Parathyroid adenoma (tissue), 2 donors: ENCODE results near the gene CLEC3B.
A peak's percentile ranks its signal among the peaks of the same experiment; 100 is the strongest.

Experiments
- H2AFZ ChIP-seq: fragments of 300-600 bp; sonication (generic); one replicate; pipeline ENCODE4 v1.7.0; 2017; ENCODE audit warnings: antibody characterized with exemption, mild to moderate bottlenecking
- H3K27ac ChIP-seq: fragments of 300-600 bp; sonication (generic); one replicate; pipeline ENCODE4 v1.7.0; 2017
- H3K27me3 ChIP-seq: fragments of 300-600 bp; sonication (generic); one replicate; pipeline ENCODE4 v1.7.0; 2017; ENCODE audit warnings: low read length; ENCODE audit not compliant: control insufficient read depth, insufficient read depth
- H3K36me3 ChIP-seq: fragments of 300-600 bp; sonication (generic); one replicate; pipeline ENCODE4 v1.7.0; 2017; ENCODE audit warnings: low read length; ENCODE audit not compliant: control insufficient read depth, insufficient read depth
- H3K4me1 ChIP-seq: fragments of 300-600 bp; sonication (generic); one replicate; pipeline ENCODE4 v1.7.0; 2017; ENCODE audit warnings: control low read depth
- H3K4me2 ChIP-seq: fragments of 300-600 bp; sonication (generic); one replicate; pipeline ENCODE4 v1.7.0; 2017; ENCODE audit warnings: low read length
- H3K4me3 ChIP-seq: fragments of 300-600 bp; sonication (generic); one replicate; pipeline ENCODE4 v1.7.0; 2017; ENCODE audit warnings: low read depth, low read length
- H3K79me2 ChIP-seq: fragments of 300-600 bp; sonication (generic); one replicate; pipeline ENCODE4 v1.7.0; 2017; ENCODE audit warnings: control low read depth
- H3K9ac ChIP-seq: fragments of 300-600 bp; sonication (generic); one replicate; pipeline ENCODE4 v1.7.0; 2017; ENCODE audit warnings: mild to moderate bottlenecking
- H3K9me3 ChIP-seq: fragments of 300-600 bp; sonication (generic); one replicate; pipeline ENCODE4 v1.7.0; 2017; ENCODE audit warnings: low read length; ENCODE audit not compliant: control insufficient read depth
- CTCF ChIP-seq: fragments of 300-600 bp; sonication (generic); IDR thresholded peaks from one replicate; pipeline ENCODE4 v1.7.0; 2017; ENCODE audit warnings: antibody characterized with exemption, mild to moderate bottlenecking
- donor health status: primary hyperparathyroidism.

The CLEC3B gene

GRCh38 chr3:45031531-45031930 is 5.4 kb downstream of the CLEC3B start:
- Histone ChIP-seq H3K27me3 (no peaks in the 10 kb centered on the region), H3K9ac (no peak overlapping the region), H3K4me3 (no peak overlapping the region), H3K27ac (no peak overlapping the region), H3K79me2 (no peaks in the 10 kb centered on the region), H2AFZ (no peak overlapping the region), H3K4me2 (no peak overlapping the region), H3K9me3 (no peaks in the 10 kb centered on the region), H3K4me1 (peaks cover 5% of the 10 kb centered on the region), H3K36me3 (no peaks in the 10 kb centered on the region)
- TF ChIP-seq CTCF, result no peak

- Histone ChIP-seq H3K9me3 (no peaks in the 10 kb centered on the region), H3K4me2 (no peak overlapping the region), H3K36me3 (no peaks in the 10 kb centered on the region), H3K27me3 (no peaks in the 10 kb centered on the region), H3K27ac (no peak overlapping the region), H3K4me3 (no peak overlapping the region), H3K4me1 (peaks cover 5% of the 10 kb centered on the region), H2AFZ (no peak overlapping the region), H3K9ac (no peak overlapping the region), H3K79me2 (no peaks in the 10 kb centered on the region)
- TF ChIP-seq CTCF, result no peak
Measured at GRCh38 chr3:45032113-45032512, 6.0 kb downstream of the CLEC3B start.

GRCh38 chr3:45033791-45034190 is 7.7 kb downstream of the CLEC3B start:
- peaks cover 5% of the 10 kb centered on the region for H3K4me1 ChIP-seq
- H3K36me3 ChIP-seq, result no peaks in the 10 kb centered on the region
- H2AFZ ChIP-seq, result no peak overlapping the region

GRCh38 chr3:45034612-45035252 is 8.6 kb downstream of the CLEC3B start:
- peaks cover 5% of the 10 kb centered on the region for H3K4me1 ChIP-seq
- H3K36me3 ChIP-seq, result no peaks in the 10 kb centered on the region
- no peaks in the 10 kb centered on the region for H3K79me2 ChIP-seq
- no peaks in the 10 kb centered on the region for H3K27me3 ChIP-seq
- H3K27ac ChIP-seq, result no peak overlapping the region
- no peak overlapping the region for H3K4me2 ChIP-seq
- peak overlapping the region; percentile 25 for H2AFZ ChIP-seq
- TF ChIP-seq CTCF, result no peak
- H3K4me3 ChIP-seq, result no peak overlapping the region
- H3K9me3 ChIP-seq, result no peaks in the 10 kb centered on the region
- H3K9ac ChIP-seq, result no peak overlapping the region

More at GRCh38 chr3:45033791-45034190, 7.7 kb downstream of the CLEC3B start:
- no peak for TF ChIP-seq CTCF
- H3K9ac ChIP-seq, result no peak overlapping the region
- H3K79me2 ChIP-seq, result no peaks in the 10 kb centered on the region
- H3K9me3 ChIP-seq, result no peaks in the 10 kb centered on the region
- no peak overlapping the region for H3K27ac ChIP-seq
- no peak overlapping the region for H3K4me3 ChIP-seq
- no peak overlapping the region for H3K4me2 ChIP-seq
- no peaks in the 10 kb centered on the region for H3K27me3 ChIP-seq
